Measurements from ENCODE around the gene SEPTIN3.

Gene SEPTIN3

DNA sequence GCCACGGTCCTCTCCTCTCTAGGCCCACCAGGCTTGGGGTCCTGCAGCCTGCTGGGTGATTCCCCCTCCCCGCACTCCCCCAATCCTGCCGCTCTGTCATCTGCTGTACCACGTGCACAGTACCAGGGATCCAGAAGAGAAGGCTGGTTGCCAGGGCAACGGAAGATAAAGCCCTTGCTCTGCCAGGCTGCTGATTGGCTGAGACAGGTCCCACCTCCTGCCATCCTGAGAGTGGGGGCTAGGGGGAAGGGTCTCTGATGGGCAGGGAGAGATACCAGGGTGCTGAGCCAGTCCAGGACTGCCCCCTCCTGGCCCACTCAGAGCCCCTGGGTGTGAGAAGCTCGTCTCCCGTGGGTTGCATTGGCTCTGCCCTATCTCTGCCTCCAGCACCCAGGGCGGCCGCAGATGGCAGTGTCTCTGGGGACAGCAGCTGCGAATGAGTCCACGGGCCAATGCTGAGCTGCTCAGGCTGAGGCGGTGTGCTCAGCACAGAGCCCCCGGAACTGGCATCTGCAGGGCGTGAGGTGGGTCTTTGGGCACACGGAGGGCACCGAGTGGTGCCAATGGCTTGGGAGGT lies 17.3 kb upstream of the SEPTIN3 start, which contains the start of gene SMIM45:
SMIM45 (plus strand) TSS at position 253 of the 577 bp plus-strand sequence.
- H3K27ac ChIP-seq = no peak within 1 kb of the TSS
- no peaks in the 10 kb centered on the region for H3K9me3 ChIP-seq
- H3K36me3 ChIP-seq = no peaks in the 10 kb centered on the region
- no peak within 1 kb of the TSS for H3K4me3 ChIP-seq (ENCODE audit: low read depth in 1 of 2, low read length in 1 of 2)
- no peaks in the 10 kb centered on the region for H3K27me3 ChIP-seq
- TF ChIP-seq, protein P1, sequence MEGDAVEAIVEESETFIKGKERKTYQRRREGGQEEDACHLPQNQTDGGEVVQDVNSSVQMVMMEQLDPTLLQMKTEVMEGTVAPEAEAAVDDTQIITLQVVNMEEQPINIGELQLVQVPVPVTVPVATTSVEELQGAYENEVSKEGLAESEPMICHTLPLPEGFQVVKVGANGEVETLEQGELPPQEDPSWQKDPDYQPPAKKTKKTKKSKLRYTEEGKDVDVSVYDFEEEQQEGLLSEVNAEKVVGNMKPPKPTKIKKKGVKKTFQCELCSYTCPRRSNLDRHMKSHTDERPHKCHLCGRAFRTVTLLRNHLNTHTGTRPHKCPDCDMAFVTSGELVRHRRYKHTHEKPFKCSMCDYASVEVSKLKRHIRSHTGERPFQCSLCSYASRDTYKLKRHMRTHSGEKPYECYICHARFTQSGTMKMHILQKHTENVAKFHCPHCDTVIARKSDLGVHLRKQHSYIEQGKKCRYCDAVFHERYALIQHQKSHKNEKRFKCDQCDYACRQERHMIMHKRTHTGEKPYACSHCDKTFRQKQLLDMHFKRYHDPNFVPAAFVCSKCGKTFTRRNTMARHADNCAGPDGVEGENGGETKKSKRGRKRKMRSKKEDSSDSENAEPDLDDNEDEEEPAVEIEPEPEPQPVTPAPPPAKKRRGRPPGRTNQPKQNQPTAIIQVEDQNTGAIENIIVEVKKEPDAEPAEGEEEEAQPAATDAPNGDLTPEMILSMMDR (IDR thresholded peaks at IDR 0.05) = no peak
- peaks cover 1 to 3% of the 10 kb centered on the region in 2 experiments for H3K4me1 ChIP-seq (ENCODE audit: control insufficient read depth in 1 of 2, insufficient read depth in 1 of 2, low read depth in 1 of 2, low read length in 1 of 2)

DNA sequence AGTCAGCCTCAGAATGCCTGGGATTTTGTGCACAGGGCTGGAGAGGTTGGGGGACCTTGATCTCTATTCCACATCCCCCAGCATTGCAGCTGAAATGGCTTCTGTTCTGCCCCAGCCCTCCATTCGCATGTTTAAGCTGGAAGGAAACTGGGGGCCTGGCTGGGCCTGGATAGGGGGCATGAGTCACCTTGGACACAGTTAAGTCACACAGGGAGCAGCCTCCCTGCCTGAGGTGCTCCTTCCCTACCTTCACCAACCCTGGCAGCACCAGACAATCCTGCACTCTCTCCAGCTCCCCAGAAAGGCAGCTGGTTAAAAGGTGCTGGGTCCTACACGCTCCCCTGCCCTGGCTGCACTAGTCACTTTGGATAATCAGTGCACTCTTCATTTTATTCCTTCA lies 16.5 kb upstream of the SEPTIN3 start:
- Histone ChIP-seq H3K27ac (no peak overlapping the region), H3K27me3 (peaks cover 5% of the 10 kb centered on the region), H3K36me3 (no peaks in the 10 kb centered on the region), H3K9me3 (no peaks in the 10 kb centered on the region), H3K4me3 (ENCODE audit: low read depth in 1 of 2, low read length in 1 of 2) (no peak overlapping the region), H3K4me1 (ENCODE audit: control insufficient read depth in 1 of 2, insufficient read depth in 1 of 2, low read depth in 1 of 2, low read length in 1 of 2) (peaks cover 0 to 5% of the 10 kb centered on the region in 2 experiments)
- TF ChIP-seq, protein P1 (IDR thresholded peaks at IDR 0.05) = no peak

DNA sequence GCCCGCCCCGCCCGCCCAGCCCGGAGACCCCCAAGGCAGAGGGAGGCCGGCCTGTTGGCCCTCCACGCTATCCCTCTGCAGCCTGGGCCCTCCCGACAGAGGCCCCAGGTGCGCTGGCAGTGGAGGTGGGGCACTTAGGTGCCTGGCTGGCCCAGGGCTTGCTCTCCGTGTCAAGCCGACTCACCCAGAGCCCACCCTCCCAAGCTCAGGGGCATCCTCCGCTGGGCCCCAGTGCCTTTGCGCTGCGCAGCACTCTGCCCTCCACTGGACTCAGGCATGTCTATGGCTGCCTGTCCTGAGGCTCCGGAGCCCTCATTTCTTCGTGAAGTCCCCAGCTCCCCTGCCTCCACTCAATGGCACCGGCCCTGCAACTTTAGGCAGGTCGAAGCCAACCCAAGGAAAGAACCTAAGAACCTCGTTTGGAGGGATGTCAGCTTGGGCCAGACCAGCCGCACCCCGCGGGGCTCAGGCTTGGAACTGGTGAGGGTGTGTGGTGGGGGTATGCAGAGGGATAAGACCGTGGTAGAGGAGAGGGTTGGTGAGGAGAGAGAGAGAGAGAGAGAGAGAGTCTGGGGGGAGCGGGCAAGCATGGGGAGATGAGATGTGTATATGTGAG lies 11.2 kb upstream of the SEPTIN3 start:
- H3K27ac ChIP-seq = no peak overlapping the region
- TF ChIP-seq, protein P1 (IDR thresholded peaks at IDR 0.05) = peak; percentile 9
- H3K4me3 ChIP-seq (ENCODE audit: low read depth in 1 of 2, low read length in 1 of 2) = peak overlapping the region in 1 of 2 experiments; percentile 10
- H3K36me3 ChIP-seq = no peaks in the 10 kb centered on the region
- H3K9me3 ChIP-seq = no peaks in the 10 kb centered on the region
- peaks cover 0 to 8% of the 10 kb centered on the region in 2 experiments for H3K4me1 ChIP-seq (ENCODE audit: control insufficient read depth in 1 of 2, insufficient read depth in 1 of 2, low read depth in 1 of 2, low read length in 1 of 2)
- peaks cover 21% of the 10 kb centered on the region for H3K27me3 ChIP-seq

DNA sequence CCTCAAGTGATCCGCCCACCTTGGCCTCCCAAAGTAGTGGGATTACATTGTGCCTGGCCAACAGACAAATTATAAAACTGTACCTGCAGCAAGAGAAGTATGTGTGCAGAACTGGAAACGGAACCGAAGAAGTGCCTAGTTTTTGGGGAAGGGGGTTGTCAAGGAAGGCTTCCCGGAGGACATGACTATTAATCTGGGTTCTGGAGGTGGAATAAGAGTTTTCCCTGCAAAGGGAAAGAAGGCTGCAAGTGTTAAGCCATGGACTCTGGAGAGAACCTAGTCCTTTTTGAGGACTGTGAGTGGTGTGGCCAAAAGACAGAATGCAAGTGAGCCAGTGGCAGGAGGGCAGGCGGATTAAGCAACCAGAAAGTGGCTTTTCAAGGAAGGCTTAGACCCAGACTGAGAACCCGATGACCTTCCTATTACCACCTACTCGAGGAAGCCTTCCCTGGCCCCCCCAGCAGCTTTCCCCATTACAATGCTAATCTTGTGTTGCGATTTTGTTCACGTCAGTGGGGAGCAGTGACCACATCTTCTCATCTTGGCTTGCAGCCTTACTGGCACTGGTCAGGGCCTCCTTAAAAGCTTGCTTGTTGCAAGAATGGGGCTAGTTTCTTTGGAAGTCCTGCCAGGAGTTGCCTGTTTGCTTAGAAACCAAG lies 5.7 kb upstream of the SEPTIN3 start:
- TF ChIP-seq, protein P1 (IDR thresholded peaks at IDR 0.05) = no peak
- Histone ChIP-seq H3K4me1 (ENCODE audit: control insufficient read depth in 1 of 2, insufficient read depth in 1 of 2, low read depth in 1 of 2, low read length in 1 of 2) (no peaks in the 10 kb centered on the region), H3K9me3 (no peaks in the 10 kb centered on the region), H3K36me3 (no peaks in the 10 kb centered on the region), H3K27me3 (peaks cover 8% of the 10 kb centered on the region), H3K4me3 (ENCODE audit: low read depth in 1 of 2, low read length in 1 of 2) (no peak overlapping the region), H3K27ac (no peak overlapping the region)

DNA sequence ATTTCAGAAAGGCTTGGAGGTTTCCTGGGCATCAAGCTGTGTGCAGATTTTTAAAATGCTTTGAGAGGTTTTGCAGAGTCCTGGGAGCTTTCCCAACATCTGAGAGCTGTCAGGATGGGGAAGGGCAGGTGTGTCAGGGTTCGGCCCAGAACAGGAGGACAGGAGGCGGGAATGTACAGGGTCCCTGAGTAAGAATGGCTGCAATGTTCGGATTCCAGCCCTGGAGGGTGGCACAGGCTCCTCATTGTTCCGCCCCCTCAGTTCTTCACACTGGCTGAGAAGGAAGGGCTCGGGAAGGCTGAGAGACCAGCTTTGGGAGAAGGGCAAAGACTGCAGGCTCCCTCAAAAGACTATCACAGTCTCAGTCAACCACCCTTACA lies 5.1 kb upstream of the SEPTIN3 start:
- Histone ChIP-seq H3K4me3 (ENCODE audit: low read depth in 1 of 2, low read length in 1 of 2) (no peak overlapping the region), H3K36me3 (no peaks in the 10 kb centered on the region), H3K4me1 (ENCODE audit: control insufficient read depth in 1 of 2, insufficient read depth in 1 of 2, low read depth in 1 of 2, low read length in 1 of 2) (no peaks in the 10 kb centered on the region), H3K27me3 (peaks cover 4% of the 10 kb centered on the region), H3K9me3 (no peaks in the 10 kb centered on the region), H3K27ac (no peak overlapping the region)
- TF ChIP-seq, protein P1 (IDR thresholded peaks at IDR 0.05) = no peak

Data from neutrophil (primary cell).